ENCODE results near the gene GDAP2.
"Not testable (repeated sequence)": the region's sequence is repeated elsewhere in the genome, so short reads cannot be mapped to it uniquely, and the experiment has no call there.

The GDAP2 gene

GRCh38 chr1:117846674-117847425 lies 82.6 kb downstream of the GDAP2 start:
- Histone ChIP-seq H2AFZ (ENCODE audit: low read length) (no peak overlapping the region), H3K27ac (ENCODE audit: low read depth, low read length, poor library complexity, severe bottlenecking) (no peak overlapping the region), H3K9me3 (ENCODE audit: low read length) (no peaks in the 10 kb centered on the region), H3K79me2 (ENCODE audit: insufficient read depth, low read length) (no peaks in the 10 kb centered on the region), H3K36me3 (ENCODE audit: insufficient read depth, low read length) (no peaks in the 10 kb centered on the region), H3K9ac (ENCODE audit: low read length) (no peak overlapping the region), H3F3A (ENCODE audit: insufficient read depth, low read length) (no peaks in the 10 kb centered on the region), H4K20me1 (ENCODE audit: insufficient read depth, low read length) (no peaks in the 10 kb centered on the region), H3K4me2 (ENCODE audit: low read length) (no peak overlapping the region), H3K27me3 (ENCODE audit: insufficient read depth, low read length) (no peaks in the 10 kb centered on the region), H3K4me1 (ENCODE audit: insufficient read depth, low read length, severe bottlenecking) (no peaks in the 10 kb centered on the region), H3K4me3 (ENCODE audit: low read depth, low read length, poor library complexity, severe bottlenecking) (no peak overlapping the region), H3K9me2 (ENCODE audit: low read depth, low read length) (no peaks in the 10 kb centered on the region)
- TF ChIP-seq EZH2 (IDR thresholded peaks at IDR 0.05; ENCODE audit: borderline replicate concordance, low read length), result no peak
- no peak for TF ChIP-seq CTCF (IDR thresholded peaks at IDR 0.05; ENCODE audit: low read length)

GRCh38 chr1:117844478-117844877 lies 84.9 kb downstream of the GDAP2 start:
- not testable (repeated sequence) for H3K9me3 ChIP-seq (ENCODE audit: low read length); H2AFZ ChIP-seq (ENCODE audit: low read length); H3K4me3 ChIP-seq (ENCODE audit: low read depth, low read length, poor library complexity, severe bottlenecking); H3F3A ChIP-seq (ENCODE audit: insufficient read depth, low read length); H4K20me1 ChIP-seq (ENCODE audit: insufficient read depth, low read length); H3K79me2 ChIP-seq (ENCODE audit: insufficient read depth, low read length); H3K9me2 ChIP-seq (ENCODE audit: low read depth, low read length); H3K27ac ChIP-seq (ENCODE audit: low read depth, low read length, poor library complexity, severe bottlenecking); H3K27me3 ChIP-seq (ENCODE audit: insufficient read depth, low read length); H3K4me2 ChIP-seq (ENCODE audit: low read length); H3K36me3 ChIP-seq (ENCODE audit: insufficient read depth, low read length); H3K4me1 ChIP-seq (ENCODE audit: insufficient read depth, low read length, severe bottlenecking); H3K9ac ChIP-seq (ENCODE audit: low read length)

GRCh38 chr1:117843791-117844190 lies 85.6 kb downstream of the GDAP2 start:
- Histone ChIP-seq H3K9ac (ENCODE audit: low read length) (no peak overlapping the region), H3K4me1 (ENCODE audit: insufficient read depth, low read length, severe bottlenecking) (no peaks in the 10 kb centered on the region), H3K4me3 (ENCODE audit: low read depth, low read length, poor library complexity, severe bottlenecking) (no peak overlapping the region), H2AFZ (ENCODE audit: low read length) (no peak overlapping the region), H3K9me2 (ENCODE audit: low read depth, low read length) (no peaks in the 10 kb centered on the region), H3F3A (ENCODE audit: insufficient read depth, low read length) (no peaks in the 10 kb centered on the region), H4K20me1 (ENCODE audit: insufficient read depth, low read length) (no peaks in the 10 kb centered on the region), H3K27ac (ENCODE audit: low read depth, low read length, poor library complexity, severe bottlenecking) (no peak overlapping the region), H3K9me3 (ENCODE audit: low read length) (no peaks in the 10 kb centered on the region), H3K36me3 (ENCODE audit: insufficient read depth, low read length) (no peaks in the 10 kb centered on the region), H3K4me2 (ENCODE audit: low read length) (no peak overlapping the region), H3K27me3 (ENCODE audit: insufficient read depth, low read length) (no peaks in the 10 kb centered on the region), H3K79me2 (ENCODE audit: insufficient read depth, low read length) (no peaks in the 10 kb centered on the region)
- TF ChIP-seq EZH2 (IDR thresholded peaks at IDR 0.05; ENCODE audit: borderline replicate concordance, low read length) (no peak), CTCF (IDR thresholded peaks at IDR 0.05; ENCODE audit: low read length) (no peak)
